HCT116 (cell line): ENCODE measurements around the gene AFAP1. TPM values are rescaled to one million over a fixed set of nuclear protein-coding genes. Genes with fewer than 3 reads are reported as not detected.

Source experiments
- ATAC-seq: fragments of 200-7000 bp; cut with Tn5 transposase; 2 replicates; pipeline ENCODE4 v1.9.1; 2020; ENCODE audit warnings: mild to moderate bottlenecking, moderate library complexity
- BruUV-seq: library from RNA; stranded (reverse); fragments of 400-500 nt; replicated peaks from 2 replicates; lab custom pipeline; 2021; lab: Mats Ljungman, UMichigan
- CTCF ChIA-PET: fragments of 300-600 bp; sonication (Branson Sonifier 250); formaldehyde crosslinking; loops from one replicate; lab custom pipeline; 2021; ENCODE audit warnings: antibody characterized with exemption; lab: Charles Lee
- POLR2A ChIA-PET: fragments of 300-600, 350-600 bp; sonication (Branson Sonifier 250); formaldehyde crosslinking; loops from one replicate; lab custom pipeline; 2021; ENCODE audit warnings: antibody characterized with exemption; lab: Charles Lee
- RAD21 ChIA-PET, 2 experiments: fragments of 300-600 bp; sonication (Branson Sonifier 250); formaldehyde crosslinking; loops; one replicate each; lab custom pipeline; 2023; ENCODE audit warnings: low total read pairs in 2 of 2; ENCODE audit not compliant: uncharacterized antibody in 2 of 2, unreplicated experiment in 2 of 2, low non-redundant PET in 1 of 2; lab: Charles Lee
- DNase-seq: peaks from one replicate; pipeline ENCODE4 v3.0.0-alpha.2; 2010; ENCODE audit warnings: low read depth, low spot score
- H2AFZ ChIP-seq: fragments of 200-600 bp; shearing (Covaris generic), sonication (generic); 2 replicates; pipeline ENCODE4 v1.6.1; 2017; ENCODE audit warnings: low read depth, mixed run types, mixed read lengths, antibody characterized with exemption, low read length; ENCODE audit not compliant: poor library complexity, severe bottlenecking
- H3K27ac ChIP-seq: 2 replicates; pipeline ENCODE4 v1.5.1; 2012; ENCODE audit warnings: low read depth, low read length
- H3K27me3 ChIP-seq: fragments of 200-600 bp; sonication (generic); 2 replicates; pipeline ENCODE4 v1.6.1; 2016; ENCODE audit warnings: mixed run types, low read length, mixed read lengths; ENCODE audit not compliant: insufficient read depth
- H3K36me3 ChIP-seq, 2 experiments: fragments of 200-500 bp in 1 of 2; fragments of 200-600 bp in 1 of 2; sonication (Bioruptor generic) in 1 of 2; sonication (generic) in 1 of 2; 2 replicates each; pipeline versions ENCODE4 v1.5.1 to v1.6.1; 2014 to 2016; ENCODE audit warnings: low read length in 2 of 2, inconsistent platforms in 1 of 2, mixed read lengths in 1 of 2, mixed run types in 1 of 2; ENCODE audit not compliant: insufficient read depth in 2 of 2, control insufficient read depth in 1 of 2
- H3K4me1 ChIP-seq, 2 experiments: fragments of 200-600 bp in 1 of 2; sonication (generic) in 1 of 2; 2 replicates each; pipeline versions ENCODE4 v1.5.1 to v1.6.1; 2012 to 2017; ENCODE audit warnings: low read length in 2 of 2, inconsistent platforms in 1 of 2, mild to moderate bottlenecking in 1 of 2, mixed read lengths in 1 of 2, mixed run types in 1 of 2, moderate library complexity in 1 of 2; ENCODE audit not compliant: insufficient read depth in 2 of 2, control insufficient read depth in 1 of 2
- H3K4me2 ChIP-seq: fragments of 200-600 bp; sonication (generic); 2 replicates; pipeline ENCODE4 v1.6.1; 2017; ENCODE audit warnings: mixed run types, low read length, mixed read lengths
- H3K4me3 ChIP-seq, 2 experiments: fragments of 200-600 bp in 1 of 2; sonication (generic) in 1 of 2; replicated peaks in 1 of 2; 2 replicates each; pipeline ENCODE4 v1.5.1; 2011 to 2016; ENCODE audit warnings: low read length in 2 of 2, control low read depth in 1 of 2, low read depth in 1 of 2, mild to moderate bottlenecking in 1 of 2, mixed read lengths in 1 of 2, mixed run types in 1 of 2
- H3K79me2 ChIP-seq: fragments of 200-600 bp; sonication (generic); 2 replicates; pipeline ENCODE4 v1.6.1; 2017; ENCODE audit warnings: mild to moderate bottlenecking, mixed run types, low read length, moderate library complexity, mixed read lengths; ENCODE audit not compliant: insufficient read depth
- H3K9ac ChIP-seq: fragments of 200-600 bp; sonication (generic); 2 replicates; pipeline ENCODE4 v1.6.1; 2016; ENCODE audit warnings: low read length, mixed read lengths
- H3K9me2 ChIP-seq: fragments of 200-600 bp; sonication (generic), shearing (Covaris generic); 2 replicates; pipeline ENCODE4 v1.6.1; 2017; ENCODE audit warnings: mixed run types, mild to moderate bottlenecking, moderate library complexity; ENCODE audit not compliant: insufficient read depth
- H3K9me3 ChIP-seq, 2 experiments: fragments of 200-500 bp in 1 of 2; fragments of 200-600 bp in 1 of 2; sonication (Bioruptor generic) in 1 of 2; sonication (generic) in 1 of 2; 2 replicates each; pipeline ENCODE4 v1.6.1; 2014 to 2017; ENCODE audit warnings: low read length in 2 of 2, mixed read lengths in 2 of 2, inconsistent platforms in 1 of 2, low read depth in 1 of 2, mild to moderate bottlenecking in 1 of 2, mixed run types in 1 of 2, moderate library complexity in 1 of 2; ENCODE audit not compliant: control insufficient read depth in 1 of 2, insufficient read depth in 1 of 2
- H4K20me1 ChIP-seq: fragments of 200-600 bp; sonication (generic), shearing (Covaris generic); 2 replicates; pipeline ENCODE4 v1.6.1; 2017; ENCODE audit warnings: mixed run types, mild to moderate bottlenecking, moderate library complexity; ENCODE audit not compliant: insufficient read depth
- CEBPB ChIP-seq: IDR thresholded peaks from 2 replicates; pipeline ENCODE4 v1.6.1; 2012; ENCODE audit warnings: low read depth
- FOSL1 ChIP-seq: IDR thresholded peaks from 2 replicates; pipeline ENCODE4 v1.6.1; 2012; ENCODE audit warnings: low read depth
- POLR2AphosphoS5 ChIP-seq: IDR thresholded peaks from 2 replicates; pipeline ENCODE4 v1.6.1; 2011; ENCODE audit warnings: mild to moderate bottlenecking, low read depth, low read length, moderate library complexity
- SP1 ChIP-seq: IDR thresholded peaks from 2 replicates; pipeline ENCODE4 v1.6.1; 2012; ENCODE audit warnings: low read depth
- SRF ChIP-seq: IDR thresholded peaks from 2 replicates; pipeline ENCODE4 v1.6.1; 2012; ENCODE audit warnings: low read depth
- TCF7L2 ChIP-seq: IDR thresholded peaks from 2 replicates; pipeline ENCODE4 v1.7.0; 2011; ENCODE audit warnings: borderline replicate concordance, inconsistent platforms; ENCODE audit not compliant: insufficient read depth, insufficient read length; ENCODE audit errors: extremely low read depth
- YY1 ChIP-seq: IDR thresholded peaks from 2 replicates; pipeline ENCODE4 v1.6.1; 2011; ENCODE audit warnings: low read length, low read depth, moderate library complexity, mild to moderate bottlenecking; ENCODE audit not compliant: insufficient replicate concordance; ENCODE audit errors: extremely low read depth
- ZFX ChIP-seq: fragments of 450-650 bp; IDR thresholded peaks from 2 replicates; pipeline ENCODE4 v1.6.1; 2017
- intact Hi-C: fragments of 100-400 bp; cut with micrococcal nuclease; formaldehyde crosslinking; loops from 2 replicates; pipeline ENCODE4 v1.10.0; 2022
- total RNA-seq: library from RNA; stranded (reverse); gene quantifications from one replicate; pipeline ENCODE4 v1.2.1, GENCODE V29; 2021; ENCODE audit not compliant: unreplicated experiment
- TF ChIP-seq, protein P1 (sequence below): IDR thresholded peaks from 2 replicates; pipeline ENCODE4 v1.6.1; 2012; ENCODE audit warnings: low read depth
- TF ChIP-seq, protein P2 (sequence below), 3 experiments: fragments of 200-600 bp in 1 of 3; sonication (generic) in 1 of 3; IDR thresholded peaks in 2 of 3; conservative IDR thresholded peaks in 1 of 3; 2 replicates each; pipeline ENCODE4 v1.5.1; 2012 to 2017; ENCODE audit warnings: low read depth in 2 of 3, low read length in 2 of 3, antibody characterized with exemption in 1 of 3, borderline replicate concordance in 1 of 3, control low read depth in 1 of 3, mild to moderate bottlenecking in 1 of 3, mixed read lengths in 1 of 3, mixed run types in 1 of 3, moderate library complexity in 1 of 3; ENCODE audit not compliant: insufficient read depth in 1 of 3

Gene AFAP1
- total RNA-seq, 1 experiment from 2014 or later, result 19.4 TPM

DNA sequence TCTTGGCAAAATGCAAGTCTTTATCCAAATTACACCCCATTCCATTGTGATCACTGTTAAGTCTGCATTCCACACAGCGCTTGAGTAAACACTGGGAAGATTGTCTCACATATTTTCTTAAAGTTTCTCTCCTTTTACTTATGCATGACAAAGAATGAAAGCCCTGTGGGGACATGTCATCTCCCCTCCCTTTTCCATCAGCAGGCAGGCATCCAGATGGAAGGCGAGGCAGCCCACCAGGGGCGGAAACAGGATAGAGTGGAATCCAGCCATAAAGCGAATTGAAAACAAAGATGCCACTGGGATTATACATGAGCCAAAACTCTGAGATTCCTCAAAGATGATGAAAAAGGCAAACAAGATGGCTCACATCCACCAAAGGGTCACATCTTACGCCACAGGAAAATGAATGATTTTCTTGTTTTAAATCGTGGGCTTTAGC lies 78.2 kb downstream of the AFAP1 start:
- RAD21 ChIA-PET, result no interaction called here
- H3K79me2 ChIP-seq, result no peaks in the 10 kb centered on the region
- intact Hi-C loops, result no loop called here
- H3K4me1 ChIP-seq, result no peaks in the 10 kb centered on the region
- POLR2A ChIA-PET, result no interaction called here
- no peaks in the 10 kb centered on the region for H3K36me3 ChIP-seq
- no peaks in the 10 kb centered on the region for H3K27me3 ChIP-seq
- DNase-seq (no peak), ATAC-seq (no peak)
- no peaks in the 10 kb centered on the region for H4K20me1 ChIP-seq
- no peak overlapping the region for H3K27ac ChIP-seq
- H3K9me2 ChIP-seq, result no peaks in the 10 kb centered on the region
- H3K4me2 ChIP-seq, result no peak overlapping the region
- no peaks in the 10 kb centered on the region for H3K9me3 ChIP-seq
- no TSS peak for BruUV-seq
- H3K9ac ChIP-seq, result no peak overlapping the region
- TF ChIP-seq, protein P1, sequence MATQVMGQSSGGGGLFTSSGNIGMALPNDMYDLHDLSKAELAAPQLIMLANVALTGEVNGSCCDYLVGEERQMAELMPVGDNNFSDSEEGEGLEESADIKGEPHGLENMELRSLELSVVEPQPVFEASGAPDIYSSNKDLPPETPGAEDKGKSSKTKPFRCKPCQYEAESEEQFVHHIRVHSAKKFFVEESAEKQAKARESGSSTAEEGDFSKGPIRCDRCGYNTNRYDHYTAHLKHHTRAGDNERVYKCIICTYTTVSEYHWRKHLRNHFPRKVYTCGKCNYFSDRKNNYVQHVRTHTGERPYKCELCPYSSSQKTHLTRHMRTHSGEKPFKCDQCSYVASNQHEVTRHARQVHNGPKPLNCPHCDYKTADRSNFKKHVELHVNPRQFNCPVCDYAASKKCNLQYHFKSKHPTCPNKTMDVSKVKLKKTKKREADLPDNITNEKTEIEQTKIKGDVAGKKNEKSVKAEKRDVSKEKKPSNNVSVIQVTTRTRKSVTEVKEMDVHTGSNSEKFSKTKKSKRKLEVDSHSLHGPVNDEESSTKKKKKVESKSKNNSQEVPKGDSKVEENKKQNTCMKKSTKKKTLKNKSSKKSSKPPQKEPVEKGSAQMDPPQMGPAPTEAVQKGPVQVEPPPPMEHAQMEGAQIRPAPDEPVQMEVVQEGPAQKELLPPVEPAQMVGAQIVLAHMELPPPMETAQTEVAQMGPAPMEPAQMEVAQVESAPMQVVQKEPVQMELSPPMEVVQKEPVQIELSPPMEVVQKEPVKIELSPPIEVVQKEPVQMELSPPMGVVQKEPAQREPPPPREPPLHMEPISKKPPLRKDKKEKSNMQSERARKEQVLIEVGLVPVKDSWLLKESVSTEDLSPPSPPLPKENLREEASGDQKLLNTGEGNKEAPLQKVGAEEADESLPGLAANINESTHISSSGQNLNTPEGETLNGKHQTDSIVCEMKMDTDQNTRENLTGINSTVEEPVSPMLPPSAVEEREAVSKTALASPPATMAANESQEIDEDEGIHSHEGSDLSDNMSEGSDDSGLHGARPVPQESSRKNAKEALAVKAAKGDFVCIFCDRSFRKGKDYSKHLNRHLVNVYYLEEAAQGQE, result no peak
- no peak for TF ChIP-seq SRF
- no peak for TF ChIP-seq POLR2AphosphoS5
- no peak for TF ChIP-seq FOSL1
- H2AFZ ChIP-seq, result no peak overlapping the region
- CTCF ChIA-PET, result no interaction called here
- no peak overlapping the region for H3K4me3 ChIP-seq

DNA sequence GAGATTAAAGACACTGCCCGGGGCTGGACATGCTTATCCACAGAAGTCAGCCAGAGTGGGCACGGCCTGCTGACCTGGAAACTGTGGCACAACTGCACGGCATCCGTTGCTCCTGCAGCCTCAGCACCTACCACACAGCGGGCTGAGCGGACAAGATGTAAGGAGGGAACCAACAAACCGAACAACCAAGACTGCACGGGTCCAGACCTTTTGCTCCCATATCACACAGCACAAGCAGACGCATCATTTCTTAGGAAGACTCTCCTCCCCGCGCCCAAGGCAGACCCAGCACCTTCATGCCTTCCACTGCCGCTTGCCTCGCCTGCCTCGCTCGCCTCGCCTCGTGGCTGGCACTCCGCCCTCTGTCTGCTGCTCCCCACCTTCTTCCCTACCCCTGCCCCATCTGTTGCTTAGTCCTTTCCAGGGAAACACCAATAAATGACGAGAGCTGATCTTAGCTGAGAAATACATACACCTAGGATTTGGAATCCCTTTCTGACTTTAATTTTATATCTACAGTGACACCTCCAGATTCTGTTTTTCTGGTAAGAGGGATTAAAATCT lies 79.0 kb downstream of the AFAP1 start:
- POLR2A ChIA-PET, result no interaction called here
- intact Hi-C loops, result no loop called here
- ATAC-seq (no peak), DNase-seq (no peak)
- CTCF ChIA-PET, result no interaction called here
- Histone ChIP-seq H4K20me1 (no peaks in the 10 kb centered on the region), H3K27me3 (no peaks in the 10 kb centered on the region), H3K79me2 (no peaks in the 10 kb centered on the region), H2AFZ (no peak overlapping the region), H3K27ac (no peak overlapping the region), H3K9me2 (no peaks in the 10 kb centered on the region), H3K4me3 (no peak overlapping the region), H3K36me3 (no peaks in the 10 kb centered on the region), H3K9me3 (no peaks in the 10 kb centered on the region), H3K4me2 (no peak overlapping the region), H3K9ac (no peak overlapping the region), H3K4me1 (no peaks in the 10 kb centered on the region)
- RAD21 ChIA-PET, result no interaction called here
- no TSS peak for BruUV-seq
- no peak for TF ChIP-seq SRF
- no peak for TF ChIP-seq CEBPB
- no peak for TF ChIP-seq ZFX
- TF ChIP-seq, protein P1, result no peak
- TF ChIP-seq SP1, result no peak
- no peak for TF ChIP-seq FOSL1
- TF ChIP-seq TCF7L2, result no peak
- no peak for TF ChIP-seq YY1
- TF ChIP-seq, protein P2, sequence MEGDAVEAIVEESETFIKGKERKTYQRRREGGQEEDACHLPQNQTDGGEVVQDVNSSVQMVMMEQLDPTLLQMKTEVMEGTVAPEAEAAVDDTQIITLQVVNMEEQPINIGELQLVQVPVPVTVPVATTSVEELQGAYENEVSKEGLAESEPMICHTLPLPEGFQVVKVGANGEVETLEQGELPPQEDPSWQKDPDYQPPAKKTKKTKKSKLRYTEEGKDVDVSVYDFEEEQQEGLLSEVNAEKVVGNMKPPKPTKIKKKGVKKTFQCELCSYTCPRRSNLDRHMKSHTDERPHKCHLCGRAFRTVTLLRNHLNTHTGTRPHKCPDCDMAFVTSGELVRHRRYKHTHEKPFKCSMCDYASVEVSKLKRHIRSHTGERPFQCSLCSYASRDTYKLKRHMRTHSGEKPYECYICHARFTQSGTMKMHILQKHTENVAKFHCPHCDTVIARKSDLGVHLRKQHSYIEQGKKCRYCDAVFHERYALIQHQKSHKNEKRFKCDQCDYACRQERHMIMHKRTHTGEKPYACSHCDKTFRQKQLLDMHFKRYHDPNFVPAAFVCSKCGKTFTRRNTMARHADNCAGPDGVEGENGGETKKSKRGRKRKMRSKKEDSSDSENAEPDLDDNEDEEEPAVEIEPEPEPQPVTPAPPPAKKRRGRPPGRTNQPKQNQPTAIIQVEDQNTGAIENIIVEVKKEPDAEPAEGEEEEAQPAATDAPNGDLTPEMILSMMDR (IDR thresholded peaks at IDR 0.05 in 2 of 3, conservative IDR thresholded peaks at IDR 0.05 in 1 of 3; ENCODE audit: borderline replicate concordance in 1 of 3, insufficient read depth in 1 of 3, low read depth in 2 of 3, low read length in 2 of 3), result no peak
